Hematopoietic multipotent progenitor cell treated with erythropoietin and hydrocortisone succinate and interleukin-3 and kit ligand, for 4 days (in vitro differentiated cells): Measurements from ENCODE around the gene CBL.
A peak's percentile ranks its signal among the peaks of the same experiment; 100 is the strongest.
"Not testable (repeated sequence)": the region's sequence is repeated elsewhere in the genome, so short reads cannot be mapped to it uniquely, and the experiment has no call there.

ENCODE experiments used
- DNase-seq: peaks from one replicate; pipeline ENCODE4 v3.0.0-alpha.2; 2015

The CBL gene

GRCh38 chr11:119185981-119186634, 20.0 kb upstream of the CBL start:
- DNase-seq = no peak

- DNase-seq = no peak
Measured at GRCh38 chr11:119187123-119187892, 18.8 kb upstream of the CBL start.

- no peak for DNase-seq
Measured at GRCh38 chr11:119188067-119188466, 18.1 kb upstream of the CBL start.

- DNase-seq = no peak
Measured at GRCh38 chr11:119188887-119189286, 17.3 kb upstream of the CBL start.

GRCh38 chr11:119189393-119189792, 16.7 kb upstream of the CBL start:
- DNase-seq = no peak

GRCh38 chr11:119190531-119190930, 15.6 kb upstream of the CBL start:
- no peak for DNase-seq

- not testable (repeated sequence) for DNase-seq
Measured at GRCh38 chr11:119191265-119191664, 14.9 kb upstream of the CBL start.

- peak; percentile 28 for DNase-seq
Measured at GRCh38 chr11:119192111-119192510, 14.0 kb upstream of the CBL start.

GRCh38 chr11:119193001-119193400, 13.1 kb upstream of the CBL start:
- DNase-seq = no peak

- no peak for DNase-seq
Measured at GRCh38 chr11:119193626-119194025, 12.5 kb upstream of the CBL start.

GRCh38 chr11:119194811-119195440, 11.2 kb upstream of the CBL start:
- no peak for DNase-seq

- DNase-seq = peak; percentile 21
Measured at GRCh38 chr11:119195680-119196079, 10.5 kb upstream of the CBL start.

GRCh38 chr11:119196833-119197483, 9.2 kb upstream of the CBL start:
- DNase-seq = peak; percentile 93

GRCh38 chr11:119198925-119199324, 7.2 kb upstream of the CBL start:
- no peak for DNase-seq

GRCh38 chr11:119201236-119201635, 4.9 kb upstream of the CBL start:
- not testable (repeated sequence) for DNase-seq

- no peak for DNase-seq
Measured at GRCh38 chr11:119202554-119202953, 3.6 kb upstream of the CBL start.

- no peak for DNase-seq
Measured at GRCh38 chr11:119204066-119204465, 2.1 kb upstream of the CBL start.

- peak; percentile 36 for DNase-seq
Measured at GRCh38 chr11:119205080-119205479, 1.1 kb upstream of the CBL start.

- peak; percentile 50 for DNase-seq
Measured at GRCh38 chr11:119206511-119207414, 624 bp downstream of the CBL start.

GRCh38 chr11:119207415-119207960, 1.3 kb downstream of the CBL start:
- no peak for DNase-seq

- DNase-seq = no peak
Measured at GRCh38 chr11:119209186-119209585, 3.0 kb downstream of the CBL start.

GRCh38 chr11:119210050-119210449, 3.9 kb downstream of the CBL start:
- DNase-seq = no peak
